Activated naive CD8-positive, alpha-beta T cell treated with anti-CD3 and anti-CD28 coated beads for 36 hours (primary cell): ENCODE measurements around the gene CDKN2AIPNL. TPM values are rescaled to one million over a fixed set of nuclear protein-coding genes. Genes with fewer than 3 reads are reported as not detected.
A peak's percentile ranks its signal among the peaks of the same experiment; 100 is the strongest.
"Not testable (repeated sequence)": the region's sequence is repeated elsewhere in the genome, so short reads cannot be mapped to it uniquely, and the experiment has no call there.

Source experiments
- DNase-seq: peaks from one replicate; pipeline ENCODE4 v3.0.0; 2021
- H3K27ac Mint-ChIP-seq: one replicate; pipeline ENCODE4 v1.8.0; 2022; ENCODE audit warnings: mild to moderate bottlenecking, moderate library complexity, mixed read lengths
- H3K27me3 Mint-ChIP-seq: one replicate; pipeline ENCODE4 v1.8.0; 2022; ENCODE audit warnings: mild to moderate bottlenecking, mixed read lengths
- H3K36me3 Mint-ChIP-seq: one replicate; pipeline ENCODE4 v1.8.0; 2021; ENCODE audit warnings: mild to moderate bottlenecking, mixed read lengths
- H3K4me1 Mint-ChIP-seq: one replicate; pipeline ENCODE4 v1.8.0; 2021; ENCODE audit warnings: mixed read lengths
- H3K4me3 Mint-ChIP-seq: one replicate; pipeline ENCODE4 v1.8.0; 2022; ENCODE audit warnings: mild to moderate bottlenecking, moderate library complexity, mixed read lengths
- H3K9me3 Mint-ChIP-seq: one replicate; pipeline ENCODE4 v1.8.0; 2022; ENCODE audit warnings: mixed read lengths
- total RNA-seq, 2 experiments: library from RNA; stranded (reverse); gene quantifications; one replicate each; pipeline ENCODE4 v1.2.3, GENCODE V29; 2021

The CDKN2AIPNL gene
- total RNA-seq, 2 experiments from 2014 or later, result 42.6 to 44.5 TPM

GRCh38 chr5:134426361-134426760, 14.7 kb upstream of the CDKN2AIPNL start:
- Mint-ChIP-seq H3K27ac (no peak overlapping the region), H3K9me3 (no peaks in the 10 kb centered on the region), H3K27me3 (no peaks in the 10 kb centered on the region), H3K36me3 (no peaks in the 10 kb centered on the region), H3K4me1 (no peaks in the 10 kb centered on the region), H3K4me3 (no peak overlapping the region)
- DNase-seq, result no peak

- Mint-ChIP-seq H3K9me3 (no peaks in the 10 kb centered on the region), H3K36me3 (no peaks in the 10 kb centered on the region), H3K27ac (no peak overlapping the region), H3K27me3 (no peaks in the 10 kb centered on the region), H3K4me1 (no peaks in the 10 kb centered on the region), H3K4me3 (no peak overlapping the region)
- no peak for DNase-seq
Observed at GRCh38 chr5:134423376-134423775, 11.7 kb upstream of the CDKN2AIPNL start.

GRCh38 chr5:134422791-134423365, 11.2 kb upstream of the CDKN2AIPNL start:
- no peaks in the 10 kb centered on the region for H3K27me3 Mint-ChIP-seq
- H3K4me3 Mint-ChIP-seq, result no peak overlapping the region
- H3K4me1 Mint-ChIP-seq, result no peaks in the 10 kb centered on the region
- no peak for DNase-seq
- no peaks in the 10 kb centered on the region for H3K36me3 Mint-ChIP-seq
- no peaks in the 10 kb centered on the region for H3K9me3 Mint-ChIP-seq
- no peak overlapping the region for H3K27ac Mint-ChIP-seq

- not testable (repeated sequence) for H3K9me3 Mint-ChIP-seq, H3K27ac Mint-ChIP-seq, H3K4me3 Mint-ChIP-seq, H3K27me3 Mint-ChIP-seq, DNase-seq, H3K36me3 Mint-ChIP-seq, H3K4me1 Mint-ChIP-seq
Observed at GRCh38 chr5:134421038-134421437, 9.4 kb upstream of the CDKN2AIPNL start.

- Mint-ChIP-seq H3K4me1 (no peaks in the 10 kb centered on the region), H3K27ac (no peak overlapping the region), H3K9me3 (no peaks in the 10 kb centered on the region), H3K4me3 (no peak overlapping the region), H3K36me3 (no peaks in the 10 kb centered on the region), H3K27me3 (no peaks in the 10 kb centered on the region)
- DNase-seq, result no peak
Observed at GRCh38 chr5:134420343-134420742, 8.7 kb upstream of the CDKN2AIPNL start.

- H3K9me3 Mint-ChIP-seq, result no peaks in the 10 kb centered on the region
- no peak overlapping the region for H3K4me3 Mint-ChIP-seq
- no peaks in the 10 kb centered on the region for H3K4me1 Mint-ChIP-seq
- H3K36me3 Mint-ChIP-seq, result no peaks in the 10 kb centered on the region
- no peak for DNase-seq
- no peaks in the 10 kb centered on the region for H3K27me3 Mint-ChIP-seq
- no peak overlapping the region for H3K27ac Mint-ChIP-seq
Observed at GRCh38 chr5:134418958-134419357, 7.3 kb upstream of the CDKN2AIPNL start.

- Mint-ChIP-seq H3K27me3 (no peaks in the 10 kb centered on the region), H3K36me3 (no peaks in the 10 kb centered on the region), H3K4me1 (no peaks in the 10 kb centered on the region), H3K27ac (no peak overlapping the region), H3K4me3 (no peak overlapping the region), H3K9me3 (no peaks in the 10 kb centered on the region)
- DNase-seq, result no peak
Observed at GRCh38 chr5:134417707-134418106, 6.0 kb upstream of the CDKN2AIPNL start.

GRCh38 chr5:134413046-134413445, 1.4 kb upstream of the CDKN2AIPNL start:
- no peak for DNase-seq
- peak overlapping the region; percentile 5 for H3K4me3 Mint-ChIP-seq

GRCh38 chr5:134411228-134411545, 494 bp downstream of the CDKN2AIPNL start:
- peaks cover 2% of the 10 kb centered on the region for H3K36me3 Mint-ChIP-seq
- no peaks in the 10 kb centered on the region for H3K27me3 Mint-ChIP-seq
- H3K27ac Mint-ChIP-seq, result peak overlapping the region; percentile 83
- H3K9me3 Mint-ChIP-seq, result no peaks in the 10 kb centered on the region
- DNase-seq, result no peak
- H3K4me3 Mint-ChIP-seq, result peak overlapping the region; percentile 92
- H3K4me1 Mint-ChIP-seq, result peaks cover 25% of the 10 kb centered on the region

More at GRCh38 chr5:134413046-134413445, 1.4 kb upstream of the CDKN2AIPNL start:
- no peaks in the 10 kb centered on the region for H3K27me3 Mint-ChIP-seq
- H3K27ac Mint-ChIP-seq, result no peak overlapping the region
- peaks cover 19% of the 10 kb centered on the region for H3K4me1 Mint-ChIP-seq
- no peaks in the 10 kb centered on the region for H3K9me3 Mint-ChIP-seq
- H3K36me3 Mint-ChIP-seq, result peaks cover 2% of the 10 kb centered on the region

- Mint-ChIP-seq H3K27me3 (no peaks in the 10 kb centered on the region), H3K4me3 (peak overlapping the region; percentile 92), H3K4me1 (peaks cover 28% of the 10 kb centered on the region), H3K36me3 (peaks cover 2% of the 10 kb centered on the region), H3K9me3 (no peaks in the 10 kb centered on the region), H3K27ac (peak overlapping the region; percentile 83)
- DNase-seq, result no peak
Observed at GRCh38 chr5:134410822-134411221, 859 bp downstream of the CDKN2AIPNL start.

- Mint-ChIP-seq H3K4me1 (peaks cover 28% of the 10 kb centered on the region), H3K36me3 (peaks cover 4% of the 10 kb centered on the region), H3K27ac (peak overlapping the region; percentile 44), H3K9me3 (no peaks in the 10 kb centered on the region), H3K27me3 (no peaks in the 10 kb centered on the region), H3K4me3 (no peak overlapping the region)
- DNase-seq, result no peak
Observed at GRCh38 chr5:134409321-134409720, 2.4 kb downstream of the CDKN2AIPNL start.

GRCh38 chr5:134406390-134406789, 5.3 kb downstream of the CDKN2AIPNL start:
- no peaks in the 10 kb centered on the region for H3K27me3 Mint-ChIP-seq
- no peaks in the 10 kb centered on the region for H3K9me3 Mint-ChIP-seq
- peaks cover 6% of the 10 kb centered on the region for H3K36me3 Mint-ChIP-seq
- no peak overlapping the region for H3K27ac Mint-ChIP-seq
- DNase-seq, result no peak
- peaks cover 24% of the 10 kb centered on the region for H3K4me1 Mint-ChIP-seq
- no peak overlapping the region for H3K4me3 Mint-ChIP-seq

GRCh38 chr5:134403951-134404350, 7.7 kb downstream of the CDKN2AIPNL start:
- Mint-ChIP-seq H3K4me3 (no peak overlapping the region), H3K27me3 (no peaks in the 10 kb centered on the region), H3K27ac (no peak overlapping the region), H3K9me3 (no peaks in the 10 kb centered on the region), H3K36me3 (peaks cover 7% of the 10 kb centered on the region), H3K4me1 (peaks cover 12% of the 10 kb centered on the region)
- no peak for DNase-seq

GRCh38 chr5:134398609-134399155, 13.0 kb downstream of the CDKN2AIPNL start:
- no peaks in the 10 kb centered on the region for H3K9me3 Mint-ChIP-seq
- H3K4me1 Mint-ChIP-seq, result peaks cover 9% of the 10 kb centered on the region
- no peaks in the 10 kb centered on the region for H3K27me3 Mint-ChIP-seq
- no peak overlapping the region for H3K4me3 Mint-ChIP-seq
- peaks cover 17% of the 10 kb centered on the region for H3K36me3 Mint-ChIP-seq
- DNase-seq, result no peak
- no peak overlapping the region for H3K27ac Mint-ChIP-seq

- H3K4me1 Mint-ChIP-seq, result peaks cover 11% of the 10 kb centered on the region
- peak overlapping the region; percentile 46 for H3K27ac Mint-ChIP-seq
- no peak for DNase-seq
- no peaks in the 10 kb centered on the region for H3K9me3 Mint-ChIP-seq
- no peak overlapping the region for H3K4me3 Mint-ChIP-seq
- H3K36me3 Mint-ChIP-seq, result peaks cover 22% of the 10 kb centered on the region
- no peaks in the 10 kb centered on the region for H3K27me3 Mint-ChIP-seq
Observed at GRCh38 chr5:134397196-134397595, 14.5 kb downstream of the CDKN2AIPNL start.

- Mint-ChIP-seq H3K9me3 (no peaks in the 10 kb centered on the region), H3K4me1 (peaks cover 11% of the 10 kb centered on the region), H3K36me3 (peaks cover 24% of the 10 kb centered on the region), H3K27me3 (no peaks in the 10 kb centered on the region), H3K4me3 (no peak overlapping the region), H3K27ac (no peak overlapping the region)
- no peak for DNase-seq
Observed at GRCh38 chr5:134396274-134396673, 15.4 kb downstream of the CDKN2AIPNL start.
